ENCODE measurements around the gene CBLN3. TPM values are rescaled to one million over a fixed set of nuclear protein-coding genes. Genes with fewer than 3 reads are reported as not detected.

Gene CBLN3
- total RNA-seq, 4 donors from 2014 or later: 0.79 to 9.7 (median 1.6) TPM

DNA sequence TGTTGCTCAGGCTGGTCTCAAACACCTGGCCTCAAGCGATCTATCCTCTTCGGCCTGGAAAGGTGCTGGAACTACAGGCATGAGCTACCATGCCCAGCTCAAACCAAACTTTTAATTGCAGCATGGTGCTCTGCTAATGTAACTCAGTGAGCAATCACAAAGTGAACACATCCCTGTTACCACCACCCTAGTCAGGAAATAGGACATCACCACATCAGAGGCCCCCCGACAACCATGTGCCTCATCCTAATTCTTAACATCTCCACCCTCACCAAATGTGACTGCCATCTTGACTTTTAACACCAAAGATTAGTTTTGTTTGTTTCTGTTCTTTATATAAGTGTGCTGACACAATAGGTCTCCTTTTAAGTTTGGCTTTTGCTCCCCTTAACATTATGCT, 35.9 kb upstream of the CBLN3 start:
- Histone ChIP-seq H3K27me3 (no peaks in the 10 kb centered on the region), H3K4me1 (no peaks in the 10 kb centered on the region), H3K36me3 (no peaks in the 10 kb centered on the region), H3K9me3 (no peaks in the 10 kb centered on the region), H3K4me3 (no peak overlapping the region), H3K27ac (no peak overlapping the region)
- intact Hi-C loops (cut with DNase I; ENCODE audit: low total_unique reads): no loop called here
- WGBS, 2 donors (ENCODE audit: low coverage in 1 of 2): 94 to 100% methylated on average over 2 to 3 of the region's 3 CpGs
- no peak for DNase-seq
- TF ChIP-seq, protein P1, sequence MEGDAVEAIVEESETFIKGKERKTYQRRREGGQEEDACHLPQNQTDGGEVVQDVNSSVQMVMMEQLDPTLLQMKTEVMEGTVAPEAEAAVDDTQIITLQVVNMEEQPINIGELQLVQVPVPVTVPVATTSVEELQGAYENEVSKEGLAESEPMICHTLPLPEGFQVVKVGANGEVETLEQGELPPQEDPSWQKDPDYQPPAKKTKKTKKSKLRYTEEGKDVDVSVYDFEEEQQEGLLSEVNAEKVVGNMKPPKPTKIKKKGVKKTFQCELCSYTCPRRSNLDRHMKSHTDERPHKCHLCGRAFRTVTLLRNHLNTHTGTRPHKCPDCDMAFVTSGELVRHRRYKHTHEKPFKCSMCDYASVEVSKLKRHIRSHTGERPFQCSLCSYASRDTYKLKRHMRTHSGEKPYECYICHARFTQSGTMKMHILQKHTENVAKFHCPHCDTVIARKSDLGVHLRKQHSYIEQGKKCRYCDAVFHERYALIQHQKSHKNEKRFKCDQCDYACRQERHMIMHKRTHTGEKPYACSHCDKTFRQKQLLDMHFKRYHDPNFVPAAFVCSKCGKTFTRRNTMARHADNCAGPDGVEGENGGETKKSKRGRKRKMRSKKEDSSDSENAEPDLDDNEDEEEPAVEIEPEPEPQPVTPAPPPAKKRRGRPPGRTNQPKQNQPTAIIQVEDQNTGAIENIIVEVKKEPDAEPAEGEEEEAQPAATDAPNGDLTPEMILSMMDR (IDR thresholded peaks at IDR 0.05): no peak
- TF ChIP-seq POLR2AphosphoS5 (IDR thresholded peaks at IDR 0.05) (no peak), POLR2A (IDR thresholded peaks at IDR 0.05) (no peak), EP300 (IDR thresholded peaks at IDR 0.05; ENCODE audit: low read depth) (no peak)
- in situ Hi-C loops (cut with MboI; ENCODE audit: low pct_ligation_motif_present in 1 of 4, low pct_unique_long_range_greater_than_20kb in 1 of 4, low sequenced_read_pairs in 3 of 4): no loop called here

DNA sequence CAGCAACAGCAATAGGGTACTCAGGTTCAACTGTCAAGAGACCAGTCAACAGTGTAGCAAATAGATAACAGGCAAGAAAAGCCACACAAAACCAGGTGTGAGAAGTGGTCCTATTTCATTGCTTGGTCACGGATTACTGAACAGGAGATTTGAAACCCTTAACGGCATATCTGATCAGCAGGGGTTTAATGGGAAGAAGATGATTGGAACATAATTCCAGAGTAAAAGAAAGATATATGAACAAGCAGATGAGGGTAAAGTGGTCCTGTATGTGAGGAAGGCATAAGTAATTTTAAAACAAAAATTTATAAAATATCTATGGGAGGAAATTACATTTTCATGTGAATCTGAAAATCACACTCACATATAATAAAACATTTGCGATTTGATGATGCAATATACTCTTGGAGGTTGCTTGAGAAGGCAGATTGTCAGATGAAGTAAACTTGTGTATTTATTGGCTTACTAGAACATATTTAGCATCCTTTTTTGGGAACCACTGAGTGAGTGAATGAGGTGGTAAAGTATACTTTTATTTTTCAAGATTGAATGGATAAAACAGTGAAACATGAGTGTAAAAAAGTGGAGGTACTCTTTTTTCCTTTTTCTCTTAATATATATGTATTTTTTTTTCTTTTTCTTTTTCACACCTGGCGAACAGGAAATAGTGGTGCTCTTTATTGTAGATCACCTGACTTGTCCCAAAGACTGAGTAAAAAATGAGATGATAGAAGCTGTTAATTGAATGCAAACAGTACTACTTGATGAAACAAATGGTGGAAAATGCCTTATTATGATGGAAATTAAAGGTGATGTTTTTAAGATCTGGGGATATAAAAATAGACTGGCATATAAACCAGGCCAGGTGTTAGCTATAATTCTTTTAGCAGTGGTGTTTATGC, 34.7 kb upstream of the CBLN3 start:
- Histone ChIP-seq H3K27me3 (no peaks in the 10 kb centered on the region), H3K27ac (no peak overlapping the region), H3K36me3 (no peaks in the 10 kb centered on the region), H3K9me3 (no peaks in the 10 kb centered on the region), H3K4me3 (no peak overlapping the region), H3K4me1 (no peaks in the 10 kb centered on the region)
- WGBS, 2 donors (ENCODE audit: low coverage in 1 of 2): 59 to 67% methylated on average over 4 of the region's 4 CpGs
- in situ Hi-C loops (cut with MboI; ENCODE audit: low pct_ligation_motif_present in 1 of 4, low pct_unique_long_range_greater_than_20kb in 1 of 4, low sequenced_read_pairs in 3 of 4): no loop called here
- DNase-seq: no peak
- intact Hi-C loops (cut with DNase I; ENCODE audit: low total_unique reads): no loop called here
- TF ChIP-seq, protein P1 (IDR thresholded peaks at IDR 0.05): no peak
- TF ChIP-seq POLR2AphosphoS5 (IDR thresholded peaks at IDR 0.05) (no peak), EP300 (IDR thresholded peaks at IDR 0.05; ENCODE audit: low read depth) (no peak), POLR2A (IDR thresholded peaks at IDR 0.05) (no peak)

DNA sequence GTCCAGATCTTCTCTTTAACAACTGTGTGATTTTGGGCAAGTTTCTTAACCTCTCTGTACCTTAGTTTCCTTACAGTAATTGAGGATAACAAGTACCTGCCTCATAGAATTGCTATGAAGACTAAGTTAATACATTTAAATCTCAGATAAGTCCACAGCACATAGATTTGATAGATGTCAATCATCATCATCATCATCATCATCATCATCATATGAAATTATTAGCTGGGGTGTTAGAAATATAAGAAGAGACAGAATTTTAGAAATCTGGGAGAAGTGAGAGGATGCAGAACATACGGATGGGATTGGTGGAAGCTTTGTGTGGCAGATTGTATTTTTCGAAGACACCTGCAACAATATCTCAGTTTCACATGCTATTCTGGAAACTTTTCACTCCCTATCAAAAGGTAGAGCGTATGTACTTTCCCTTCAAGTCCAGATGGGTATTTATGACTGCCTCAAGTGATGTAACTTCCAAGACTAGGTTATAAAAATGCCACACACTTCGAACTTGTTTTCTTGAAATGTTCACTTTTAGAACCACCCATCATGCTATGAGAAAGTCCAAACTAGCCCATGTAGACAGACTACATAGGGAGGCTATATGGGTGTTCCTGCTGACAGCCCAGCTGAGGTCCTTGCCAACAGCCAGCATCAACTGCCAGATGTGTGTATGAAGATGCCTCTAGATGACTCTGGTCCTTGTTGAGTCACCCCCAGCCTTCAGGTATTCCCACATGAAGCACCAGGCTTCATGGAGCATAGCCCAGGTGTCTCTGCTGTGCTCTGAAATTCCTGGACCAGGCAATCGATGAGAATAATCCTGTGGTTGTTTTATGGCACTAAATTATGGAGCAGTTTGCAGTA, 33.8 kb upstream of the CBLN3 start:
- no peak for DNase-seq
- H3K4me3 ChIP-seq: no peak overlapping the region
- H3K4me1 ChIP-seq: no peaks in the 10 kb centered on the region
- no peaks in the 10 kb centered on the region for H3K27me3 ChIP-seq
- no peak overlapping the region for H3K27ac ChIP-seq
- no peak for TF ChIP-seq POLR2A (IDR thresholded peaks at IDR 0.05)
- TF ChIP-seq, protein P1 (IDR thresholded peaks at IDR 0.05): no peak
- no peaks in the 10 kb centered on the region for H3K9me3 ChIP-seq
- H3K36me3 ChIP-seq: no peaks in the 10 kb centered on the region
- intact Hi-C loops (cut with DNase I; ENCODE audit: low total_unique reads) (no loop called here), in situ Hi-C loops (cut with MboI; ENCODE audit: low pct_ligation_motif_present in 1 of 4, low pct_unique_long_range_greater_than_20kb in 1 of 4, low sequenced_read_pairs in 3 of 4) (no loop called here)
- WGBS, 2 donors (ENCODE audit: low coverage in 1 of 2): 50 to 55% methylated on average over 1 to 5 of the region's 5 CpGs

DNA sequence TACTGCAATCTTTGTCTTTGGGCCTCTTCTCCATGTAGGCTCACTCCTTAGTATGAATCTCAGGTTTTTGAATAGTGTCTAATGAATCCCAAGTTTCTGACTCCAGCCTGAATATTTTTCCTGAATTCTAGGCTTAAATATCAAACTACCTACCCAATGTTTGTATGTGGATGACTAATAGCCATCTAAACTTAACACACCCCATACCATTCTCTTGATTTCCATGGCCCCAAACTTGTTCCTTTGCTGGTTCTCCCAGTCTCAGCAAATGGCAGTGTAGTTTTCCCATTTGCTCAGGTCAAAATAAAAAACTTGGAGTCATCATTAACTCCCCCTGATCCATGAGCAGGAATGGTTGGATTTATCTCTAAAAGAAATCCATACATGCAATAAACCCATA, 31.9 kb upstream of the CBLN3 start:
- no peak for TF ChIP-seq POLR2AphosphoS5 (IDR thresholded peaks at IDR 0.05)
- TF ChIP-seq EP300 (IDR thresholded peaks at IDR 0.05; ENCODE audit: low read depth): no peak
- TF ChIP-seq, protein P1 (IDR thresholded peaks at IDR 0.05): no peak
- no peak for TF ChIP-seq POLR2A (IDR thresholded peaks at IDR 0.05)
- in situ Hi-C loops (cut with MboI; ENCODE audit: low pct_ligation_motif_present in 1 of 4, low pct_unique_long_range_greater_than_20kb in 1 of 4, low sequenced_read_pairs in 3 of 4): no loop called here
- no peaks in the 10 kb centered on the region for H3K9me3 ChIP-seq

More for the DNA sequence above, 31.9 kb upstream of the CBLN3 start:
- Histone ChIP-seq H3K27ac (no peak overlapping the region), H3K36me3 (no peaks in the 10 kb centered on the region), H3K4me1 (no peaks in the 10 kb centered on the region), H3K27me3 (no peaks in the 10 kb centered on the region), H3K4me3 (no peak overlapping the region)
- DNase-seq: no peak
- intact Hi-C loops (cut with DNase I; ENCODE audit: low total_unique reads): no loop called here
